Measurements from ENCODE around the gene PIM3. TPM values are rescaled to one million over a fixed set of nuclear protein-coding genes. Genes with fewer than 3 reads are reported as not detected.

PIM3 gene
- total and polyA plus RNA-seq, 10 of the 15 experiments (the other 5 are each of a cell fraction or from before 2014, with no cell fraction given) = 0.31 to 60.8 (median 12.4) TPM

GRCh38 chr22:49929211-49929979, 31.2 kb upstream of the PIM3 start (continued):
- TF ChIP-seq CUX1 (IDR thresholded peaks at IDR 0.05; ENCODE audit: insufficient replicate concordance, low read depth, low read length) (no peak), SP1 (IDR thresholded peaks at IDR 0.05; ENCODE audit: low read depth, low read length) (peak; percentile 14), ZNF622 (IDR thresholded peaks at IDR 0.05) (no peak), TCF7 (IDR thresholded peaks at IDR 0.05; ENCODE audit: borderline replicate concordance) (no peak), NR2C1 (IDR thresholded peaks at IDR 0.05) (no peak), USF1 (IDR thresholded peaks at IDR 0.05; ENCODE audit: borderline replicate concordance, extremely low read length, insufficient read depth, low read depth, low read length) (no peak), BHLHE40 (IDR thresholded peaks at IDR 0.05; ENCODE audit: borderline replicate concordance in 1 of 2, low read depth in 2 of 2, low read length in 1 of 2) (peak; percentile 74 to 94; a peak in 3 of 4 replicates), REST (IDR thresholded peaks at IDR 0.05; ENCODE audit: low read depth, low read length) (no peak), EED (IDR thresholded peaks at IDR 0.05; ENCODE audit: low read depth) (no peak), SRF (IDR thresholded peaks at IDR 0.05; ENCODE audit: low read depth in 2 of 2, low read length in 2 of 2) (no peak), MAX (IDR thresholded peaks at IDR 0.05; ENCODE audit: low read depth, low read length) (no peak), SKIL (IDR thresholded peaks at IDR 0.05; ENCODE audit: low read depth, poor library complexity, severe bottlenecking) (no peak), RAD21 (IDR thresholded peaks at IDR 0.05; ENCODE audit: insufficient read depth, low read depth, low read length) (peak; percentile 83)
